Gastrocnemius medialis (tissue), 4 donors: ENCODE results near the gene ADCY1.

ENCODE experiments used
- CTCF ChIP-seq, 5 experiments: fragments of 450-650 bp in 3 of 5; fragments of 200-600 bp in 2 of 5; sonication (generic) in 2 of 5; IDR thresholded peaks in 4 of 5; conservative IDR thresholded peaks in 1 of 5; 1 replicate in 4 of 5; 2 replicates in 1 of 5; pipeline ENCODE4 v1.5.1; 2016 to 2019; ENCODE audit warnings: antibody characterized with exemption in 5 of 5, mild to moderate bottlenecking in 3 of 5, moderate library complexity in 3 of 5
- POLR2A ChIP-seq, 2 donors: fragments of 450-650 bp; IDR thresholded peaks; one replicate each; pipeline ENCODE4 v1.6.1; 2017; ENCODE audit warnings: antibody characterized with exemption in 2 of 2, mild to moderate bottlenecking in 2 of 2, moderate library complexity in 2 of 2

GRCh38 chr7:45658716-45659495 is 84.7 kb downstream of the ADCY1 start:
- TF ChIP-seq CTCF (IDR thresholded peaks at IDR 0.05 in 4 of 5, conservative IDR thresholded peaks at IDR 0.05 in 1 of 5) (no peak), POLR2A (IDR thresholded peaks at IDR 0.05) (no peak)
